Adrenal gland (tissue), 12 donors: Measurements from ENCODE around the gene PCDHB16. TPM values are rescaled to one million over a fixed set of nuclear protein-coding genes. Genes with fewer than 3 reads are reported as not detected.
"Not testable (repeated sequence)": the region's sequence is repeated elsewhere in the genome, so short reads cannot be mapped to it uniquely, and the experiment has no call there.

Source experiments
- DNase-seq, 7 donors: peaks; one replicate each; pipeline ENCODE4 v3.0.0-alpha.2; 2019 to 2020
- H3K27ac ChIP-seq, 5 donors: fragments of 200-600 bp; sonication (generic) in 4 of 5; 1 replicate in 3 of 5; 2 replicates in 2 of 5; pipeline versions ENCODE4 v1.5.1 to v1.8.0; 2016 to 2020; ENCODE audit warnings: mild to moderate bottlenecking in 1 of 5
- H3K27me3 ChIP-seq: fragments of 200-600 bp; 2 replicates; pipeline ENCODE4 v1.8.0; 2021
- H3K36me3 ChIP-seq, 2 donors: fragments of 200-600 bp; replicated peaks in 1 of 2; 1 replicate in 1 of 2; 2 replicates in 1 of 2; pipeline versions ENCODE4 v1.5.1 to v1.8.0; 2018 to 2022
- H3K4me1 ChIP-seq, 2 donors: fragments of 200-600 bp; replicated peaks in 1 of 2; 1 replicate in 1 of 2; 2 replicates in 1 of 2; pipeline versions ENCODE4 v1.5.1 to v1.8.0; 2018 to 2021
- H3K4me3 ChIP-seq, 4 donors: fragments of 200-600 bp; sonication (generic) in 3 of 4; one replicate each; pipeline ENCODE4 v1.5.1; 2016 to 2018
- H3K9me3 ChIP-seq, 3 donors: fragments of 200-600 bp; sonication (generic) in 1 of 3; replicated peaks in 1 of 3; 1 replicate in 2 of 3; 2 replicates in 1 of 3; pipeline versions ENCODE4 v1.5.1 to v1.8.0; 2016 to 2021
- CTCF ChIP-seq, 6 experiments: fragments of 450-650 bp in 4 of 6; fragments of 200-600 bp in 2 of 6; sonication (generic) in 1 of 6; IDR thresholded peaks; 1 replicate in 5 of 6; 2 replicates in 1 of 6; pipeline versions ENCODE4 v1.5.1 to v1.8.0; 2016 to 2021; ENCODE audit warnings: antibody characterized with exemption in 6 of 6, mild to moderate bottlenecking in 2 of 6, moderate library complexity in 1 of 6
- POLR2A ChIP-seq, 2 donors: fragments of 450-650 bp; IDR thresholded peaks; one replicate each; pipeline ENCODE4 v1.6.1; 2017; ENCODE audit warnings: antibody characterized with exemption in 2 of 2, mild to moderate bottlenecking in 2 of 2, moderate library complexity in 1 of 2
- WGBS, 4 donors: extraction: QIAGEN DNeasy Blood & Tissue Kit in 2 of 4; methylation state at CpG; one replicate each; pipeline versions ENCODE4 v1.1.5 to v1.1.7; 2013 to 2017; 5-methylcytosine and 5-hydroxymethylcytosine counted together
- intact Hi-C, 2 donors: fragments of 100-400 bp; cut with DNase I; formaldehyde crosslinking; loops; one replicate each; pipeline versions ENCODE4 v1.14.1 to v1.15.0; 2022 to 2023
- polyA plus RNA-seq, 3 donors: library from polyadenylated mRNA; stranded (reverse); fragments of 200-250 nt in 2 of 3; fragments of 350-450 nt in 1 of 3; fragmentation: Illumina TruSeq in 1 of 3; extraction: RNeasy Lipid Tissue Mini Kit (QIAGEN cat#74804) in 1 of 3; gene quantifications; one replicate each; pipeline ENCODE4 v1.2.3, GENCODE V29; 2013 to 2014
- total RNA-seq, 9 donors: library from RNA; depleted of rRNA in 4 of 9; stranded (reverse); fragments of >200 nt in 4 of 9; fragments of 120-200 nt in 1 of 9; fragmentation: NEBNext Ultra II Directional in 1 of 9; extraction: Animal tissue kit (Norgen Biotek cat#: 25700) in 1 of 9; gene quantifications; one replicate each; pipeline versions ENCODE4 v1.1.0 to v1.2.4, GENCODE V29; 2013 to 2023
- donor health status: healthy with polysubstance abuse.
- donor health status: Bipolar disorder and iron deficiency.
- donor health status: DM: yes; HTN: yes; CAD: no.
- donor health status: DM: no; HTN: no; CAD: no.
- donor health status: DM: no; HTN: no; CAD: no.
- donor health status: DM: yes; HTN: yes; CAD: no.

Gene PCDHB16
- total and polyA plus RNA-seq, 12 donors: 0.39 to 3.3 (median 1.4) TPM

GRCh38 chr5:141186897-141187512, 4.8 kb downstream of the PCDHB16 start, which contains the start of gene PCDHB9:
Gene PCDHB9 (plus strand): TSS chr5:141187161. CDS start chr5:141187319, 158 bp downstream.
- H3K36me3 ChIP-seq: no peaks in the 10 kb centered on the region
- 14 to 18% (median 15%) methylated on average over 7 to 9 of the region's 9 CpGs for WGBS, 4 donors
- no peak within 1 kb of the TSS for H3K27ac ChIP-seq
- H3K4me1 ChIP-seq: no peaks in the 10 kb centered on the region
- peak within 1 kb of the TSS in 1 of 4 donors; percentile 26 for H3K4me3 ChIP-seq
- intact Hi-C loops: no loop called here
- peak in 1 of 7 donors; percentile 3 for DNase-seq
- peaks cover 0 to 9% (median 0%) of the 10 kb centered on the region in 3 donors for H3K9me3 ChIP-seq
- H3K27me3 ChIP-seq: peaks cover 4% of the 10 kb centered on the region
- TF ChIP-seq POLR2A (IDR thresholded peaks at IDR 0.05): no peak
- TF ChIP-seq CTCF (IDR thresholded peaks at IDR 0.05): peak in 2 of 6 experiments; percentile 25 to 37

- intact Hi-C loops, H3K4me1 ChIP-seq, H3K27ac ChIP-seq, H3K27me3 ChIP-seq, H3K4me3 ChIP-seq, H3K9me3 ChIP-seq, DNase-seq, H3K36me3 ChIP-seq: not testable (repeated sequence)
- WGBS, 4 donors: 25 to 60% (median 43%) methylated on average over 1 to 33 of the region's 37 CpGs
These were observed 6.5 kb downstream of the PCDHB16 start for GRCh38 chr5:141188682-141189081.

GRCh38 chr5:141189131-141189530, 6.9 kb downstream of the PCDHB16 start:
- H3K9me3 ChIP-seq, H3K36me3 ChIP-seq, H3K4me1 ChIP-seq, intact Hi-C loops, DNase-seq, H3K27me3 ChIP-seq, H3K4me3 ChIP-seq, H3K27ac ChIP-seq: not testable (repeated sequence)
- 18 to 25% (median 24%) methylated on average over 8 to 25 of the region's 35 CpGs; no CpG with 5 or more reads in 1 of the 4 donors for WGBS, 4 donors

GRCh38 chr5:141192110-141192725, 10.0 kb downstream of the PCDHB16 start, which contains the start of gene PCDHB10:
Gene PCDHB10 (plus strand): TSS chr5:141192353. CDS start chr5:141192553, 200 bp downstream.
- H3K27ac ChIP-seq: no peak within 1 kb of the TSS
- no peaks in the 10 kb centered on the region for H3K4me1 ChIP-seq
- no peak for TF ChIP-seq POLR2A (IDR thresholded peaks at IDR 0.05)
- TF ChIP-seq CTCF (IDR thresholded peaks at IDR 0.05): peak in 5 of 6 experiments; percentile 8 to 29 (median 13)
- no peak within 1 kb of the TSS for H3K4me3 ChIP-seq
- intact Hi-C loops: no loop called here
- H3K9me3 ChIP-seq: peaks cover 0 to 14% (median 2%) of the 10 kb centered on the region in 3 donors
- H3K27me3 ChIP-seq: no peaks in the 10 kb centered on the region
- 5 to 14% (median 10%) methylated on average over 10 of the region's 10 CpGs for WGBS, 4 donors
- DNase-seq: peak in 1 of 7 donors; percentile 4
- no peaks in the 10 kb centered on the region for H3K36me3 ChIP-seq

GRCh38 chr5:141194332-141194731, 12.1 kb downstream of the PCDHB16 start:
- H3K4me3 ChIP-seq, H3K27me3 ChIP-seq, H3K36me3 ChIP-seq, DNase-seq, intact Hi-C loops, H3K27ac ChIP-seq, H3K4me1 ChIP-seq: not testable (repeated sequence)
- peaks cover 0 to 14% (median 6%) of the 10 kb centered on the region in 3 donors for H3K9me3 ChIP-seq
- 17 to 21% methylated on average over 25 to 27 of the region's 37 CpGs; no CpG with 5 or more reads in 2 of the 4 donors for WGBS, 4 donors
